ENCODE measurements around the gene CDNF.

Gene CDNF

DNA sequence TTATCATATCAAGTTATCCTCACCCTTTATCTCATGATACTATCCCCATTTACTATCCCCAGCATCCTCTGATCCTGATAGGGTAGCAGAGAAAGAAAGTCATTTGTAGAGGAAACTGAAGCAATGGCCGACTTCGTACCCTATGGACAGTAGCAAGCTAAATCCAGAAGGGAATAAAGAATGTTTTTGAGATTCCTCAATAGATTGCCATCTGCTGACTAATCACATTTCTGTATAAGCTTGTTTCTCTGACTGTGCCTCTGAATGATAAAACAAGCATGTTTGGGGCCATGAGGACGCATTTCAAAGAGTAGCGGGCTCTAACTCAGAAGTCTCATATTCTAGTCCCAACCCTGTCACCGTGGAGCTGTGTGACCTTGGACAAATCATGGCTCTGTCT, 49.9 kb downstream of the CDNF start:
- DNase-seq (ENCODE audit: low spot score) = no peak

DNA sequence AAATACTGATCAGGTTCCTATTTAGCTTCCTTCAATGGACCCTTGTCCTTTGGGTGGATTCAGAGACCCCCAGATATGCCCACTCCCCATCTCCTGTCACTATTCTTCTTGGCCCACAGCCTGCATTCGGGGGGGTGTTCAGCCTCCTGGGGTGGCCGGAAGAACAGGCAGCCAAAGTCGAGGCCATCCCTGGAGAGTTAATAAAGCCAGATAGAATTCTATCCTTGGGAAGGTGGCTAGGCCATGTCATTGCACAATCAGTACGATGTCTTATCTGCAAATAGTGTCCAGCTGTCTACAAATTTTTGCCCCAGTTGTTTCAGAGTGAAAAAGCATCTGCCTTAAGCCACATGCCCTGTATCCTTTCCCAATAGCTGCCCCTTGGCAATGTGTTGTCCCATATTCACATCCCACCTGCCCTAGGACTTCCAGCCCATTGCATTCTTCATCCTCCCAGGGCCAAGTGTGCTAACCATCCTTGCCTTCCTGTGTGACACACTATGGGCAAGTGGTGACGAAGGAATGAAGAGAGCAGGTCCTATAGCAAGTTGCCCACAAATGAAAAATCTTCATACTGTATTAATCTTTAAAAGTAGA, 53.3 kb downstream of the CDNF start:
- DNase-seq (ENCODE audit: low spot score) = no peak

DNA sequence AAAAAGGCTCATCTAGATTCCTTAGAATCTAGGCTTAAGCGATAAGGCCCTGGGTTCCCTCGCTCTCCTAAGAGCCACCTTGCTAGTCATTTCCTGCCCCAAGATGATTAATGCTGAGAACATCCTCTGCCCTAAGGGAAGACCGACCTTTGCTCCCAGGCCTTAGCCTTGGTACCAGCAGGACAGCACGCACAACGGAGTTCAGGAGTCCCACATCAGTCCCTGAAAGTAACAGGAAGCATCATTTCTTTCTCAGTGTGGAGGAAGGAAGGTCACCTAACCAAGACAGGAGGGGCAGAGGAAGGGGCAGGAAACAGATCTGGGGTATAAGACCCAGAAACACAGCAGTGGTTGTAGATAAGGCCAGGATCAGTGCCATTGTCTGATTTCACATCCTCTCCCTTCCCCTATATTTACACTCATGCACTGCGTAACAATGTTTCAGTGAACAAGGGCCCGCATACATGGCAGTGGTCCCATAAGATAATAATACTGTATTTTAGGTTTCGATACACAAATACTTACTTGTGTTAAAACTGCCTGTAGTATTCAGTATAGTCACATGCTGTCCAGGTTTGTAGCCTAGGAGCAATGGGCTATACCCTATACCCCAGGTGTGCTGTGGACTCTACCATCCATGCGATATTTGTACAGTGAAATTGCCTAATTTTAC, 55.0 kb downstream of the CDNF start:
- DNase-seq (ENCODE audit: low spot score) = no peak

DNA sequence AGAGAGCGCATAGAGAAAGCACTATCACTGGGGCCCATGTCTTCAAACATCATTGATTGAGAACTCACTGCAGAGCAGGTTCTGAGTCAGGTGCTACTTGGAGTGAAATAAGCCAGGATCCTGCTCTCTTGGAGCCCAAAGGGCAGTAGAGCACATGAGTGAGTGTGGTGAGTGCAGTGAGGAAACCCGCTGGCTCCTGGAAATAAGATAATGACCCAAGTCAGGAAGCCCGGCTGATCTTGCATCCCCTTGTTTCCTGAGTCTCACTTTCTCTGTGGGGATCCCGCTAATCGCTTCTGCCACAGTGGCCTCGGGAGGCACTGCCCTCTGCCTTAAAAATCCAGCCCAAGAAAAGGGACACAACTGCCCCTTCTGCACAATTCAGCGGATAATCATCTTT, 56.1 kb downstream of the CDNF start:
- DNase-seq (ENCODE audit: low spot score) = no peak

DNA sequence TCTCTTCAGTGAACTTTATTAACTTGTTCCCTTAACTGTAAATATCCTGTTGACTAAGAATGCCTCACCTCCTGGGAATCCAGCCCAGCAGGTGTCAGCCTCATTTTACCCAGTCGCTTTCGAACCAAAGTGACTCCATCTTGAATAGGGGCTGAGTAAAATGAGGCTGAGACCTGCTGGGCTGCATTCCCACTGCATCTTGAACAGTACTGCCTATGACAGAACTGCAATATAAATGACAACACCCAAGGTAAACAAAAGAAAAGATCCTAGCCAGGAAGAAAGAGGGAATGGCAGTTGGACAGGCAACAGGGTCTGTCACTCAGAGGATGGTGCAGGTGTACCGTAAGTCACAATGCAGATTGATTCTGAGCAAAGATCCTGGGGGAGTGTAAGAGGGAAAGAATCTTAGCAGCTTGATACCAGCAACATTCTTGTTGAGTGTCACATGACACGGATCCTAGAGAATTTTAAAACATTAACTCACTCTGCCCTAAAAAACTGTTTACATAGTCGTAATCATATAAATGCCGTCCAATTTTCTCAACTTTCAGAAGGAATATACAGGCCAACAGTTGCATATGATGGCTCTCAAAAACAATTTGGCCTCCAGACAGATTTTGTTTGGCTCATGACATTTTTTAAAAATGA, 58.7 kb downstream of the CDNF start:
- no peak for DNase-seq (ENCODE audit: low spot score)

DNA sequence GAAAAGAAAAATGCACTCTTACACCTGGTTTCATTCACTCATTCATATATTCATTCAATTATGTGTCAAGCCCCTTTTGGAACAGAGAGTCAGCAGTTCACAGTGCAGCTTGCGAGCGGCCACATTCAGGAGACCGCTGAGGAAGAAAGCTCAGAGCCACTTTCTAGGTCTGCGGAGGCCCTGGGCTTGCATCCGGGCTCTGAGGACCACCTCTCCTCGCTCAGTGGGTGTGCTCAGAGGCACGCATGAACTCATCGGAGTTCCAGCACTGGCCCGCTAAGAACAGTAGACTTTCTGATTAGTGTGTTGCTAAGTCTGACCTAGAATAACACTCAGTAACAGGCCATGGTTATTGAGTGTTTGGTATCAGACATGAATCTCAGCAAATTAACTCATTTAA, 61.3 kb downstream of the CDNF start:
- no peak for DNase-seq (ENCODE audit: low spot score)

DNA sequence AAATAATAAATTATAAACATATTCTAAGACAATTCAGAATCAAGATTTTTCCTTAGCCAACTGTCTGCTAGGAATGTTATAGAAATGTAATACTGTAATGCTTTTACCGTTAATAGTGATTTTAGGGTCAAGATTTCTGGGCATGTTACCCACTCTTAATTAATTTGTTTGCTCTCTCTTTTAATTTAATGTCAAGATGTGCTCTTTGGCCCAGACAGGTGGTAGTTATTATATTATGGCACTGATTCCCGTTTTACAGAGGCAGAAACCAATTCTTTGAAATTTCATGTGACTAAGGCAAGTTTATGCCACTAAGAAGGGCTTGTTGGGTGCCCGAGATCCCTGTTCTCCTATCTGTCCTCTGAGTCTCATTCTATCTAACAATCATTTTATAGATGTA, 62.2 kb downstream of the CDNF start:
- no peak for DNase-seq (ENCODE audit: low spot score)

DNA sequence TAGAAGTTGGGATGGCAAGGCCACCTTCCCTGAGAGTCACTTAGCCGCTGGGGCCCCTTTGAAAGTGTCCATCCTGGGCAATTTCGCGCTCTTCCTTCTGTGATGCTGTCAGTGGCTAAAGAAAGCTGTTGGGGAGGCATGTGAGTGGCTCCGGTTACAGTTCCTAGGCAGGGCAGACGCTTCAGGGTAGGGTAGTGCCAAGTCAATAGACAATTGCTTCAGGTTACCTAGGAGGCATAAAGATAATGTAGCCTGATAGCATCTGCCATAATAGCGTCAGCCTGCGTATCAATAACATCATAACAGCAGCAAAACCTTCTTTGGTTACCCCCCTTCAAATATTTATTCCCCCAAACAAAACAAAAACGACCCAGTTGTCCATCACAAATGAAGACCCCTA, 63.0 kb downstream of the CDNF start, which contains the start of gene FAM107B:
FAM107B (minus strand) TSS at position 101 of the 400 bp plus-strand sequence. CDS start 234 bp downstream, outside the sequence.
- DNase-seq (ENCODE audit: low spot score) = no peak

DNA sequence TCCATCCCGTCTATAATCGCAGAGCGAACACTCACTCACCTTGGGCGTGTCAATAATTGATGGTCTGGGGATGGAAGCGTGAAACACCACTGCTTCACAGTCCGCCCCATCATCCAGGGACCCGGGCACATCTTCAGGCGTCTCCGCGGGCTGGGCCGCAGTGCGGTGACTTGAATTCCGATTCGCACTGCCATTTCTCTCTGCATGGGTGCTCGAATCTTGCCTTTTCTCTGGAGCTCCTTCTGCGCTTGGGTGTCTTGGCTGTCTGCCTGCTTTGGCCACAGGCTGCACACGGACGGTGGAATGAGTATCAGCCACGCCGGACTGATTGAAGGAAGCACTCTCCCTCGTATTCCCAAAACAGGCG, 63.6 kb downstream of the CDNF start:
- no peak for DNase-seq (ENCODE audit: low spot score)

DNA sequence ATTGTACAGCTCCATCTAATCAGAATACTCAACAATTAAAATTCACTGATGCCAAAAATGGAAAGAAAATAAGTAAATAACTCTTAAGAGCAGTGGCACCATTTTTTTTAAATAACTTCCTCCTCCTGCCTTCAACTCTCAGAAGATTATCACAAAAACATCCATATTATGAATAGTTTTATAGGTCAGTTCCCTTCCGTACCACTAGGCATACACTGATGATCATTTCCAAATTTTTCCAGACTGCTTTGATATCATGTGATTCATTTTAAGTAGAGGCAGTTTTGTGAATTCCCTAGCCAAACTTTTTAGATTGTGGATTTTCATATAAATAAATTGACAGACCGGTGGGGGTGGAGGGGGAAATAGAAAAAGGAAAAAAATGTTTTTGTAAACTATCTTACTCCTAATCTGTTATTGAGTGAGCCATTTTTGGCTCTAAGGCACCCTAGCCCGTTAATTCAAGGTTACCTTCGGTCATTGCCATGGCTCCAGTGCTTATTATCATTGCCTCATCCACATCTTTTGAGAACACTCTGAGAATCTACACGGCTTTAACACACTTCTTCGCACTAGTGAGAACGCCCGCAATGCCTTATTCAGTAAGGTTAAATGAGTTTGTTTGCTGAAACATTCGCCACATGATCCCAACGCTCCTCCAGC, 64.2 kb downstream of the CDNF start:
- DNase-seq (ENCODE audit: low spot score) = no peak

DNA sequence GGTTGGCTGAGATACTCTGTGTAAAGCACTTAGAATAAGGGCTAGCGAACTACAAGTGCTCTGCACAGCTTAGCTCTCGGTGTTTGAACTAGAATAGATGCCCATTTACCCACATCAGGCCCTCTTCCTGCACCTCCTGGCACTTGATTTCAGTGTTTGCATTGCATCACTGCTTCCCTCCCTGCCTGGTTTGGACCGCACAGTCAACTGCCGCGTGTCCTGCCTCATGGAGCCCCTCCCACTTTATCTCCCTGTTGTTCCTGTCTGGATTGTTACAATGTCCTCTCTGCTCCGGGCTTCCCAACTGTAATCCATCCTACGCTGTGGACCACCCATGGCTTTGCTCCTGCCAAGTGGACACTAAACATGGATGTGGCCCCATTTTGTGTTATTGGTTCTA, 65.4 kb downstream of the CDNF start:
- no peak for DNase-seq (ENCODE audit: low spot score)

DNA sequence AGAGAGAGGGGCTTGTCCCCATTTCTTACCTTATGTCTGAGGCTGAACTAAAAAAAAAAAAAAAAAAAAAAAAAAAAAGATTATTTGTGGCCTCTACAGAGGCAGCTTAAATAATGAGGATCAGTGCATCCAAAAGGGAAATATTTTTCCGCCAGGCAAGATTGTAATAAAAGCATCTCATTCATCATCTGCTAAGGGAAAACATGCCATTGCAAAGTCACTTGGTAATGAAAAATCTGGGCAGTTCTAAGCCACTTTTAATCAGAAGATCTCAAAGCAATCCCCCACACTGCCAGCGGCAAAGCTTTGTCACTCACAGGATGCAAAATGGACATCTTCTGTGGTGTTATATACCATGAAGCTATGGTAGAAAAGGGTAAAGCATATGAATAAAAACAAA, 66.9 kb downstream of the CDNF start:
- no peak for DNase-seq (ENCODE audit: low spot score)

Measured in NAMALWA (cell line).